Urinary bladder (tissue), 4 donors: ENCODE measurements around the gene PARVA. TPM values are rescaled to one million over a fixed set of nuclear protein-coding genes. Genes with fewer than 3 reads are reported as not detected.
A peak's percentile ranks its signal among the peaks of the same experiment; 100 is the strongest.
"Not testable (repeated sequence)": the region's sequence is repeated elsewhere in the genome, so short reads cannot be mapped to it uniquely, and the experiment has no call there.

Experiments
- DNase-seq: peaks from one replicate; pipeline ENCODE4 v3.0.0-alpha.2; 2015; ENCODE audit errors: extremely low spot score
- H3K27ac ChIP-seq: one replicate; pipeline ENCODE4 v1.5.1; 2013; ENCODE audit warnings: low read depth, mild to moderate bottlenecking, moderate library complexity
- H3K36me3 ChIP-seq: one replicate; pipeline ENCODE4 v1.6.1; 2013; ENCODE audit warnings: mild to moderate bottlenecking, moderate library complexity; ENCODE audit not compliant: insufficient read depth
- H3K4me1 ChIP-seq: one replicate; pipeline ENCODE4 v1.6.1; 2013; ENCODE audit warnings: mild to moderate bottlenecking, moderate library complexity; ENCODE audit not compliant: insufficient read depth
- H3K4me3 ChIP-seq: one replicate; pipeline ENCODE4 v1.5.1; 2013; ENCODE audit warnings: low read depth, low read length
- WGBS: extraction: QIAGEN DNeasy Blood & Tissue Kit; methylation state at CpG from one replicate; pipeline ENCODE4 v1.1.7; 2013; 5-methylcytosine and 5-hydroxymethylcytosine counted together
- polyA plus RNA-seq: library from polyadenylated mRNA; stranded (reverse); fragments of 200-250 nt; gene quantifications from one replicate; pipeline ENCODE4 v1.2.3, GENCODE V29; 2013
- total RNA-seq: library from RNA; depleted of rRNA; stranded (reverse); fragments of >200 nt; gene quantifications from one replicate; pipeline ENCODE4 v1.2.3, GENCODE V29; 2014
- donor health status: healthy with polysubstance abuse.
- donor health status: healthy.

PARVA gene
- total and polyA plus RNA-seq, 2 donors, result 69.8 to 128 TPM

DNA sequence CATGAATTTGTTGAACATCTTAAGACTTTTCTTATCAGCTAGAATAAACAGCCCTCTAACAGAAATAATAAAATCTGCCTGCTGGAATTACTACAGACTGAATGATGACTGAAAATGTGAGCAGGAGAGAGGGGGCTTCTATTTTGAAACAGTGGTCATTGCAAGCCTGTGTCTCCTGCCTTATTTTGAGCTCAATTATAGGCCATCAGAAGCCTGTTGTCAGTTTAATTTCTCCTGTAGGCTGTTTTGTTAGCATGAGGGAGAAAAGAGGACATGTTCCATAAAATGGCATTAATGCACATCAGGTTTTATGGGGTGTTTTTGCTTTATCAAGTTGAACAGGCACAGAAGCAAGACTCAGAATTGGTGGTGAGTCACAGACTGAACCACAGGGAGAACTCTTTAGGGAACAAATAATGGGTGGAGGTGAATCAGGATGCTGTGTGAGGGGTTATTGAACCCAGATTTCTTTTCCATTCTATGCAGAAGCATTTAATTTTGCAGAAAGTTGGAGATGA is 129.1 kb downstream of the PARVA start:
- Histone ChIP-seq H3K4me3 (no peak overlapping the region), H3K4me1 (no peaks in the 10 kb centered on the region), H3K36me3 (no peaks in the 10 kb centered on the region), H3K27ac (no peak overlapping the region)
- DNase-seq, result peak; percentile 59

DNA sequence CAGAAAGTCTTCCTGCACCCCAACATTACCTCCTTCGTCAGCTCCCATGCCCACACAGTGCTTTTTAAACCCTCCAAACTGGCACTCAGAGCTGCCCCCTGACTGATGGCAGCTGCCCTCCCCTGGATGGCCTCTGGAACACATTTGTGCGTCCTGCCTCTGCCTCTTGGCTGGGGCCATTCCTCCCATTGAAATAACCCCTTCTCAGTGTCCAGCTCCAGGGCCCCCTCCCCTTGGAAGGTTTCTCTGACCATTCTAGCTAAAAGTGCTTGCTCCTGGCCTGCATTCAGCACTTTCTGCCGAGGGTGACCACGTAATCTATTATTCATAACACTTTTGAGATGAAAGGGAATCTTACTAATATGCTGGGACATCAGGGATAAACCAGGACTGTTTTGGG is 130.0 kb downstream of the PARVA start:
- Histone ChIP-seq H3K4me3 (no peak overlapping the region), H3K27ac (peak overlapping the region; percentile 28), H3K4me1 (no peaks in the 10 kb centered on the region), H3K36me3 (no peaks in the 10 kb centered on the region)
- 69% methylated on average over 4 of the region's 4 CpGs for WGBS
- no peak for DNase-seq

DNA sequence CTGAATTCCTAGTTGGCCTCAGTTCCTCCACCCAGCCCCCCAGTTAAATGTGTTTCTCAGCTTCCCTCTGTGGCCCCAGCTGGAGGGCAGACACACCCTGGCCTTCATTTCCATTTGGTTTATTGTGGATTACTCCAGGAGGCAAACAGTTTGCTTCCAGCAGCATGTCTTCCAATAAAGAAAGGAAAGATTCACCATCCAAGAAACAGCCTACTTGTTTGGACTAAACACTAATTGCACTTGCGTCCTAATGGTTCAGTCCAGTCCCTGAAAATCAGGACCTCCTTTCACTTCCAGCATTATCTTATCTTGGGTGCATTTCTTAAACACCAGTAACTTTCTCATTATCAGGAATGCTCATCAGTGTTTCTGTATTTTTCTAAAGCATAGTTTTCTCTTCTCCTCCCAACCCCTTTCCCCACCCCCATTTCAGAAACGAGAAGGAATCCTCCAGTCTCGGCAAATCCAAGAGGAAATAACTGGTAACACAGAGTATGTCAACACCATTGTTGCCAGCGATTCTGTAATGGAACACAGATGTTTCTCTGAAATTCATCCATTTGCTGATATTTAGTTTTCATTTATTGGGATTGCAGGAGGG is 130.9 kb downstream of the PARVA start:
- 17% methylated on average over 4 of the region's 4 CpGs for WGBS
- DNase-seq, result peak; percentile 78
- H3K36me3 ChIP-seq, result no peaks in the 10 kb centered on the region
- no peak overlapping the region for H3K27ac ChIP-seq
- no peaks in the 10 kb centered on the region for H3K4me1 ChIP-seq
- H3K4me3 ChIP-seq, result no peak overlapping the region

DNA sequence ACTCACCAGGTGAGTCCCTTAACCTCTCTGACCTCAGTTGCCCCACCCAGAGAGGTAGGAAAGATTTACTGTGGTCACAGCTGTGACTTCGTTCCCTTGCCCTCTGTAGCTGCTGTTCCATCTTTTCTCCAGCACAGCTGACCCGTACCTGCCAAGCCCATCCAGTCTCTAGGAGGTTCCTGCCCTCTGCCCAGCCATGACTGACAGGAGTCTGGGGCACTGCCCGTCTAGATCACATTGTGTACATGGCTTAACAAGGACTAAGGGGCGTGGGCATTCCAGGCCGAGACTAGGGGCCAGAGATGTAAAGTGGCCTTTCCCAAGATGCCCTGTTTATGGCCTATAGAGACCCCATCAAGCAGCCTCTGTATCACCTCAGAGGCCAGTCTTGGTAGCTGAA is 132.0 kb downstream of the PARVA start:
- Histone ChIP-seq H3K4me1 (no peaks in the 10 kb centered on the region), H3K4me3 (no peak overlapping the region), H3K36me3 (no peaks in the 10 kb centered on the region), H3K27ac (peak overlapping the region; percentile 63)
- no peak for DNase-seq
- WGBS, result 87% methylated on average over 5 of the region's 5 CpGs

DNA sequence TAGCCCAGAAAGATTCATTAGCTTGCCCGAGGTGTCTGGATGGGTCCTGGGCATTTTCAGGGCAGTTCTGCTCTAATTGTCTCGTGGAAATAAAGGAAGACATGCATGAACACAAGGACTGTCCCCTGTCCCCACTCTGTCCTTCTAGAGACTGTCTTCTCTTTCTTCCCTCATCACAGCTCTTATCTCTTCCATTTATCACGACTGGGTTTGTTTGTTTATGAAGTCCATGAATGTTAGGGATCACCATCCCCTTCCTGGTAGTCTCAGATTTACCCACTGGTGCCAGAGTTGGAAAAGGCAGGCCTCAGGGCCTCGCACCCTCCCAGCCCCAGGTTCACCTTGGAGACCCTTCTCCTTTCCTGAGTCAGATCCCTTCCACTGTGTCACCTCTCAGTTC is 134.8 kb downstream of the PARVA start:
- H3K4me3 ChIP-seq, result no peak overlapping the region
- no peaks in the 10 kb centered on the region for H3K4me1 ChIP-seq
- DNase-seq, result no peak
- H3K27ac ChIP-seq, result no peak overlapping the region
- no peaks in the 10 kb centered on the region for H3K36me3 ChIP-seq
- 81% methylated on average over 4 of the region's 4 CpGs for WGBS

DNA sequence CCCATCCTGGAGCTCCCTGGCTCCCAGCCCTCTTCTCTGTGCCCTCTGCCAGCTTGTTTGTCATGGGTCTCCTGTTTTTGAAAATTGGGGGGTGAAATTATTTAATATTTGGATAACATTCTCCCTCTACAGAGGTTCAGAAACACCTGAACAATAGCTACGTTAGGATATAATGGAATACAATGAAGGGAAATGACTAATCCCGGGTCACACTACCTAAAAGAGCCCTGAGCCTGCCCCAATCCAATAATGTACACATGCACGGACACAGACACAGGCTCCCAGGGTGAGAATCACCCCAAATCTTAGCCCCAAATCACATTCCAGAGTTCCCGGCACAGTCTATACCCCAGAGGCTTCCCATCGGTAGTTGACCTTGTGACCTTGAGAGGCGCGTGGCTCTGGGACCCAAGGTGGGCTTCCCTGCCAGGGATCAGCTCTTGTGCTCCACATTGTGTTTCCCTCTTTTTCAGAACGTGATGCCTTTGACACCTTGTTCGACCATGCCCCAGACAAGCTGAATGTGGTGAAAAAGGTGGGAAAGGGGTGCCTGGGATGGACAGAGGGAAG is 135.5 kb downstream of the PARVA start:
- Histone ChIP-seq H3K4me1 (no peaks in the 10 kb centered on the region), H3K4me3 (no peak overlapping the region), H3K36me3 (no peaks in the 10 kb centered on the region), H3K27ac (no peak overlapping the region)
- WGBS, result 84% methylated on average over 9 of the region's 9 CpGs
- no peak for DNase-seq

DNA sequence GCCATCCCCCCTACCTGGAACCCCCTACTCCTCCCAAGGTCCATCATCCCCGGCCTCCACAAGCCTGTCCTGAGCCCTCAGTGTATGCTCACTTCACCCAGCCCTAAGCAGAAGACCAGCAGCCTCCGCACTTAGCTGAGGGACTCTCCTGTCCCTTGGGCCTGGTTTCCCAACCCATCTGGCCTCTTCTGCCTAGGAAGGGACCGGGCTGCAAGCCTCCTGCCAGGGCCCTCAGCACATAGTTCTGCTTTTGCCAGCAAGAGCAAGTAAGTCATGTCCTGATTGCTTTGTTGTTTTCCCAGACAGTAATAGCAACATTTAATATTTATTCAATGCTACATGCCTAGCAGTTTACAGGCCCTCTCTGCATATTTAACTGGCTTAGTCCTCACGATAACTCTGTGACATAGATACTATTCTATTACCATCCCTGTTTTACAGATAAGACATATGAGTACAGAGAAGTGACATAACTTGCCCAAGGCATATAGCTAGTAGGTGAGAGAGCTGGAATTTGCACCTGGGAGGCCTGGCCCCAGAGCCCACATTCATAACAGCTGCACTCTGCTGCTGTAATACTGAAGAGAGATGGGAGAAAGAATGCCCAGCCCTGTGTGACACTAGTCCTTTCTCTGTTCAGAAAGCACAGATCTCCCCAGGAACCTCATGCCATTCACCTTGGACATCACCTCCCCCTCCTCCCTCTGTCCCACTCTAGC is 139.2 kb downstream of the PARVA start:
- no peak for DNase-seq
- Histone ChIP-seq H3K36me3 (no peaks in the 10 kb centered on the region), H3K4me1 (no peaks in the 10 kb centered on the region), H3K4me3 (no peak overlapping the region), H3K27ac (no peak overlapping the region)
- WGBS, result 74% methylated on average over 4 of the region's 4 CpGs

DNA sequence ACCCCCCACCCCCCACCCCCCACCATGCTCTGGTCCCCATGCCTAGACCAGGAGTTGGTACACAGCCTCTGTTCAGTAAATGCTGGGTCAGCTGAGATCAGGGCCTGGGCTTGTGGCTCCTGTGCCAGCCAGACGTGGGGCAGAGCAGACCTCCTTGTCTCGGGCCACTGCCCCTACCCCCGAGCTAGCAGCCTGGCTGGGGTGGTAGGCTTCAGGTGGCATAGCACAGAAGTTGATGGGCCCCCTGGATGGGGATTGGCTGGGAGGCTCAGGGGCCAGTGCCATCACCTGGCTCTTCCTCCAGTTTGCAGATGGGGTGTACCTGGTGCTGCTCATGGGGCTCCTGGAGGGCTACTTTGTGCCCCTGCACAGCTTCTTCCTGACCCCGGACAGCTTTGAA is 139.9 kb downstream of the PARVA start:
- H3K27ac ChIP-seq, result no peak overlapping the region
- no peaks in the 10 kb centered on the region for H3K36me3 ChIP-seq
- no peak for DNase-seq
- no peaks in the 10 kb centered on the region for H3K4me1 ChIP-seq
- no peak overlapping the region for H3K4me3 ChIP-seq
- 96% methylated on average over 4 of the region's 4 CpGs for whole genome bisulfite sequencing

DNA sequence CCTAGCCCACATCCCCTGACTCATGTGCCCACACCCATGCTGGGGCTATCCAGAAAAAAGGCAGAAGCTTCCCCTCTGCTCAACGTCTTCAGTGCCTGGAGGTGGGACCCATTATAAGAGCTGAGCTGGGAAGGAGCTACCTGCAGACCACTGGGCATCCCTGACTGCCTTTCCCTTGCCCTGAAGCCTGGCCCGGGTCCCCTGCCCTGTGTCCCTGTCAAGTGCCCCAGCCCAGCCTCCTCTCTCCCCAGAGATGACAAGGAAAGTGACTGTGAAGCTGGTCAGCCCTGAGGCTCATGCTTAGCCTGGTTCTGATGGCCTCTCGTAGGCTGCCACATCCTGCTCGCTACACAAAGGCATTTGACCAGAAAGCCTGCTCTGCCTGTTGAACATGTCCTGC is 140.4 kb downstream of the PARVA start:
- WGBS, result 85% methylated on average over 4 of the region's 4 CpGs
- Histone ChIP-seq H3K4me1 (no peaks in the 10 kb centered on the region), H3K4me3 (no peak overlapping the region), H3K36me3 (no peaks in the 10 kb centered on the region), H3K27ac (no peak overlapping the region)
- no peak for DNase-seq

DNA sequence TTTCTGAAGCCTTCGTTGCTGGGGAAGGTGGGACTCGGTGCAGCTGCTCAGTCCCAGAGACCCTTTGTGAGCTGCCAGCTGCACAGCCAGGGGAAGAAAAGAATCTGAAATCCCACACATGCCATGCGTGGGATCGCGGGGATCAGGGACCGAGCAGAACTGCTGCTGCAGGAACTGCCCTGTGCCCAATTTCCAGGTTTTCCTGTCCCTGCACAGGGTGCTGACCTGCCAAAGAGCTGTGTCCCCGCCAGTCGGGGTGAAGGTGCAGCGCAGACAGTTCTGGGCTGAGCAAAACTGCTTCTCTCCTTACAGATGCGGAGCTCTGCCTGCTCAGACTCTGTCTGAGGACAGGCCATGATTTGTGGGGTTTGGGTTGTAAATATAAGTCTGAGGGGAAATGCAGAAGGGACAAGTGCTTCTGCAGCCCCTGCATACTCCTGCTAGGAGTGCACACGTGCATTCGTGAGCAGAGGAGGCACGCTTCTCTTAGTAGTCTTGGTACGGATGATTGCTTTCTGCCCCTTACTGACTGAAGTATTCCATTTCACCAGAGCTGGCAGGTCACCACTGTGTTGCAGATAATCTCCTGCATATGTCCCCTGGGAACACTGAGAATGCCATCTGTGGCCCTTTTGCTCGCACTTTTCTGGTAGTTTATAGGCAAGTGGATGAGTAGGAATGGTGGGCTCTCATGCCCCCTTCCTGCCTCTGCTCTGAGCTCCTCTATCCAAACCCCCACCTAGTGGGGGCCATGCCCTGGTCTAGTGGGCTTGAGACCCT is 141.4 kb downstream of the PARVA start:
- H3K27ac ChIP-seq, result no peak overlapping the region
- no peaks in the 10 kb centered on the region for H3K4me1 ChIP-seq
- no peak for DNase-seq
- no peaks in the 10 kb centered on the region for H3K36me3 ChIP-seq
- WGBS, result 91% methylated on average over 15 of the region's 15 CpGs
- no peak overlapping the region for H3K4me3 ChIP-seq

DNA sequence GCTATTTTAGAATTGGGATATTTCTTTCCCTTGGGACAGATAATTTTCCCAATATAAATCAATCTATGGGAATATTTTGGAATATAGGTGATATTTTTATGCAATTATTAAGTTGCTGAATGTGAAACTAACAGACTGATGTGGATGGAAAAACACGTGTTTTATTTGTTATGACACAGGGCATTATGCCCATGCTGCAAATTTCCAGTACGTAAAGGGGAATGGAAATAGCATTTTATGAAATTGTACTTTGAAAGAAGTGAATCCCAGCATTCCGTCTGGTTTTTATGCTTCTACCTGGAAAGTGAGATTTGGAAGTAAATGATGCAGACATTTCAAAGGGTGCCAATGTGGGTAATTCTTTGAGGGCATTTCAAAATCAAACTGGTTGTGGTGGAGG is 142.7 kb downstream of the PARVA start:
- WGBS, result 70% methylated on average over 3 of the region's 3 CpGs
- no peak overlapping the region for H3K27ac ChIP-seq
- H3K4me1 ChIP-seq, result no peaks in the 10 kb centered on the region
- H3K36me3 ChIP-seq, result no peaks in the 10 kb centered on the region
- no peak for DNase-seq
- no peak overlapping the region for H3K4me3 ChIP-seq

DNA sequence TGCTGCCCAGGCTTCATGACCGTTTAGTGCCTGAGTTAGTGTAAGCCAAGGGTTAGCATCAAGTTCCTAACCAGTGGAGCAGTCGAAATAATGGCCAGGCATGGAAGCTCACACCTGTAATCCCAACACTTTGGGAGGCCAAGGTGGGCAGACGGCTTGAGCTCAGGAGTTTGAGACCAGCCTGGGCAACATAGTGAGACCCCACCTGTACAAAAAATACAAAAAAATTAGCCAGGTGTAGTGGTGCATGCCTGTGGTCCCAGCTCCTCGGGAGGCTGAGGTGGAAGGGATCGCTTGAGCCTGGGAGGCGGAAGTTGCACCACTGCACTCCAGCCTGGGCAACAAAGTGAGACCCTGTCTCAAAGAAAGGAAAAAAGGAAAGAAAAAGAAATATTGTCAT is 143.2 kb downstream of the PARVA start:
- not testable (repeated sequence) for H3K4me3 ChIP-seq, DNase-seq, H3K27ac ChIP-seq, H3K36me3 ChIP-seq, H3K4me1 ChIP-seq
- 91% methylated on average over 6 of the region's 6 CpGs for WGBS

DNA sequence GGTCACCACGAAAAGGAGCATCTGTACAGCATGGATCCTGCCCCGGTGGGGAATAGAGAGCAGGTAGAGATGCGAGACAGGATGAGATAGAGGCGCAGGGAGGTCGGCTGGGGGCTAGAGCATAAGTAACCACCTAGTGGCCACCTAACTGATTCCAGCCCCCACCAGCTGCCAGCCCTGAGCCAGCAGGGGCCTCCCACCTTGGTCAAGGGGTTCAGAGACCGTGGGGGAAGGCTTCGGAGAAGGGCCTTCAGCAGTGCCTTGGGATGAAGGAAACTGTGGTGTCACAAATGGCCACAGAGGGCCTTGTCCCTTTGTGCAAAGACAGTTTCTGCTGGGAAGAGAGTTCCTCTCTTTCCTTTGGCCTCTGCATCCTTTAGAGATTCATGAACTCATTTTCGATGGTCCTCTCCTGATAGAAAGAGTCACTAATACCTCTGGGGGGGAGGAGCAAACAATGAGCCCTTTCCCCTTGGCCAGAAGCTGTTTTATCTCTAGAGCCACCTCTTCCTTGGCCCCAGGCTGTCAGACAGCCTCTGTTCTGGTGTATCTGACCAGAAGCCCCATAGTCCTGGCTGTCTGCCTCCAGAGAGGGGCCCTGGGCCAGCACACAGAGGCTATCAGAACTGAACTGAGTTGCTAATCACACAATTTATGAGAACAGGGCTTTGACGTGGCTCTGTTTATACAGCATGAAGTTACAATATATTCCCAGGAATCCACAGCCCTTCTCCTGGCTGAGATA is 146.0 kb downstream of the PARVA start:
- Histone ChIP-seq H3K27ac (no peak overlapping the region), H3K4me3 (no peak overlapping the region), H3K36me3 (no peaks in the 10 kb centered on the region), H3K4me1 (no peaks in the 10 kb centered on the region)
- DNase-seq, result no peak
- WGBS, result 80% methylated on average over 9 of the region's 9 CpGs
